NB4 (cell line): ENCODE results near the gene C1QB.
A peak's percentile ranks its signal among the peaks of the same experiment; 100 is the strongest.

ENCODE experiments used
- DNase-seq: peaks from one replicate; pipeline ENCODE4 v3.0.0; 2010; ENCODE audit warnings: low read depth
- H3K4me3 ChIP-seq: one replicate; pipeline ENCODE4 v1.5.1; 2011; ENCODE audit warnings: mild to moderate bottlenecking, low read depth, low read length, moderate library complexity
- CTCF ChIP-seq: IDR thresholded peaks from one replicate; pipeline ENCODE4 v1.5.1; 2012; ENCODE audit warnings: low read depth, low read length
- MAX ChIP-seq: IDR thresholded peaks from 2 replicates; pipeline ENCODE4 v1.6.1; 2011; ENCODE audit warnings: low read depth, low read length
- MYC ChIP-seq: IDR thresholded peaks from 2 replicates; pipeline ENCODE4 v1.6.1; 2011; ENCODE audit warnings: low read depth, low read length
- POLR2A ChIP-seq: IDR thresholded peaks from 2 replicates; pipeline ENCODE4 v1.6.1; 2011; ENCODE audit warnings: mild to moderate bottlenecking; ENCODE audit not compliant: insufficient read length; ENCODE audit errors: extremely low read depth

Gene C1QB

DNA sequence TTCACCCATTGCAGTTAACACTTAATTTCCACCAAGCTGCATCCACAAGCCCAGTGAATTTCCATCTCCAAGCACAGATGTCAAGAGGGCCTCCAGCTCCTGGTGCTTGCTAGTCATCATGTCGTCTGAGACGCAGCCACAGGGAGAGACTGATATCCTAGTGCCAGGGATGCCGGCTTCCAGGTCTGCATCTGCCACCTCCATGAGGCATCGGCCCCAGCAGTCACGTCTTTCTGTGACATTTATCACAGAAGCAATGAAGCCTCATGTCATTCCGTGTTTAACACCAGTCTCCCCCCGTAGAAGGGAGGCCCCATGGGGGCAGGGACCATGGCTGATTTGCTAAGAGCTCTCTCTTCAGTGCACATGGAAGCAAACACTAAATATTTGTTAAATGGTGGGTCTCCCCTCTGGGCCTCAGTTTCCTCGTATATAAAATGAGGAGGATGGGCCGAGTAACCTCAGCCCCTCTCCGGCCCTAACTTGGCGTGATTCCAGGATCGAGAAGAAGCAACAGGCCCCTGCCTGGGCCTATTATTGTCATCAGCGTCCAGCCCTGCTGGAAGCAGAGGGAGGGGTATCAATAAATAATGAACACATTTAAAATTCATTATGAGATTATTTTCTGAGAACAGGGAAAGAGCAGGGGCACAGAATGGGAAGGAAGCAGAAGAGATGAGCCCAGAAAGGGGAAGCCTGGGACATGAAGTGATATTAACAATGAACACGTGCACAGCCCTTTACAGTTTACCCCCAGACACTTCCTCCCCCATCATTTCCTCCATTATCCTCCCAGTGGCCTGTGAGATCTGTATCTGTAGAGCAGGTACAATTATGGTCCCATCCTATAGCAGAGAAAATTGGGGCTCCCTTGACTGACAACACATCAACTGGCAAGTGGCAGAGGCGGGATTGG lies 837 bp upstream of the C1QB start:
- TF ChIP-seq CTCF (no peak), MYC (peak; percentile 21; the same call in 1 of the 2 replicates), MAX (peak; percentile 73)
- no peak for DNase-seq
- H3K4me3 ChIP-seq: no peak overlapping the region

- no peak overlapping the region for H3K4me3 ChIP-seq
- DNase-seq: no peak
- TF ChIP-seq POLR2A (no peak), MYC (no peak), MAX (no peak), CTCF (no peak)
Observed at GRCh38 chr1:22654692-22655091, 1.7 kb downstream of the C1QB start.

GRCh38 chr1:22658385-22659163 lies 5.5 kb downstream of the C1QB start:
- no peak overlapping the region for H3K4me3 ChIP-seq
- TF ChIP-seq POLR2A (no peak), MYC (no peak), CTCF (no peak), MAX (no peak)
- DNase-seq: no peak

- TF ChIP-seq CTCF (no peak), POLR2A (no peak), MYC (no peak), MAX (no peak)
- no peak for DNase-seq
- H3K4me3 ChIP-seq: no peak overlapping the region
Observed at GRCh38 chr1:22660716-22661241, 7.7 kb downstream of the C1QB start.

- no peak for DNase-seq
- H3K4me3 ChIP-seq: no peak overlapping the region
- TF ChIP-seq CTCF: no peak
- no peak for TF ChIP-seq MAX
- no peak for TF ChIP-seq MYC
- no peak for TF ChIP-seq POLR2A
Observed at GRCh38 chr1:22661880-22662279, 8.8 kb downstream of the C1QB start.
